Measurements from ENCODE around the gene GRAMD1A.
"Not testable (repeated sequence)": the region's sequence is repeated elsewhere in the genome, so short reads cannot be mapped to it uniquely, and the experiment has no call there.

The GRAMD1A gene

GRCh38 chr19:35021016-35021415, 20.9 kb downstream of the GRAMD1A start:
- DNase-seq = no peak

DNA sequence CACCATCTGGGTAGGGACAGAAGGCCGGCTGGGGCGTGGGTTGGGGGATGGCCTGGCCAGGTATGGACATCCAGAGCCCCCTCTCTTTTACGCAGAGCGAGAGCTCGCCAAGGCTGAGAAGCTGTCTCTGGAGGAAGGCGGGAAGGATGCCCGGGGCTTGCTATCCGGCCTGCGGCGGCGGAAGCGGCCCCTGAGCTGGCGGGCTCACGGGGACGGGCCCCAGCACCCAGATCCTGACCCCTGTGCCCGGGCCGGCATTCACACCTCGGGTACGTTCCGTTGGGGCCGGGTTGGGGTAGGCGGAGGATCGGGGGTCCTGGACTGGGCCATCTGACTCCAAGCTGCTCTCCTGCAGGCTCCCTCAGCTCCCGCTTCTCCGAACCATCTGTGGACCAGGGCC, 21.5 kb downstream of the GRAMD1A start:
- no peak for DNase-seq

DNA sequence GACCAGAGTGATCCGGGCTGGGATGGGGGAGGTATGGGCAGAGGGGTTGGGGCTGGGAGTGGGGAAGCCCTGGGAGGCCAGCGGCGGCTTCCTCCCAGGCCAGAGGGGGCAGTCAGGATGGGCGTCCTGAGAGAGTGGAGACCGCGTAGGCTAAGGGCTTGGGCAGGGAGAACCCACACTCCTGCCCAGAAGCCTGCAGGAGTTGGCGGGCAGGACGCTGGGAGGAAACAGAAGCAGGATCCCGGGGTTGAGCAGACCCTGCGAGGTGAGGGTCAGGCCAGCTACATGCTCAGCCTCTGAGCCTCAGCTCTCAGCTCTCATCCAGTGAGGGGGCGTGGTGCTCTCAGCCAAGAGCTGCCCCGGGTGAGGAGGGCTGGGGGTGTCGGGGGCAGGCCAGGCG, 22.3 kb downstream of the GRAMD1A start:
- no peak for DNase-seq

- DNase-seq = no peak
Measured at GRCh38 chr19:35023428-35023827, 23.3 kb downstream of the GRAMD1A start.

- no peak for DNase-seq
Measured at GRCh38 chr19:35024095-35024494, 24.0 kb downstream of the GRAMD1A start.

- no peak for DNase-seq
Measured at GRCh38 chr19:35025969-35026368, 25.8 kb downstream of the GRAMD1A start.

GRCh38 chr19:35026418-35026817, 26.3 kb downstream of the GRAMD1A start:
- no peak for DNase-seq

- no peak for DNase-seq
Measured at GRCh38 chr19:35027009-35027408, 26.9 kb downstream of the GRAMD1A start.

- DNase-seq = no peak
Measured at GRCh38 chr19:35027851-35028599, 27.9 kb downstream of the GRAMD1A start.

DNA sequence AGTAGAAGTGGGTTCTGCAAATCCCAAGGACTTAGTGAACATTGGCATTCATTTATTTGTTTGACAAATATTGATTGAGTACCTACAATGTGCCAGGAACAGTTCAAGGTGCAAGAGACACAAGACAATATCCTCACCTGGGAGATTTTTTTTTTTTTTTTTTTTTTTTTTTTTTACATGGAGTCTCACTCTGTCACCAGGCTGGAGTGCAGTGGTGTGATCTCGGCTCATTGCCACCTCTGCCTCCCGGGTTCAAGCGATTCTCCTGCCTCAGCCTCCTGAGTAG, 28.4 kb downstream of the GRAMD1A start:
- DNase-seq = not testable (repeated sequence)

GRCh38 chr19:35029275-35029736, 29.2 kb downstream of the GRAMD1A start:
- not testable (repeated sequence) for DNase-seq

- no peak for DNase-seq
Measured at GRCh38 chr19:35029737-35030256, 29.7 kb downstream of the GRAMD1A start.

GRCh38 chr19:35030257-35031071, 30.3 kb downstream of the GRAMD1A start, which contains the start of gene SCN1B:
TSS of gene SCN1B (plus strand) at chr19:35030470. CDS start at chr19:35030821, 351 bp downstream.
- no peak for DNase-seq

- DNase-seq = no peak
Measured at GRCh38 chr19:35031072-35031881, 31.2 kb downstream of the GRAMD1A start.

GRCh38 chr19:35032356-35032865, 32.3 kb downstream of the GRAMD1A start:
- no peak for DNase-seq

- DNase-seq = no peak
Measured at GRCh38 chr19:35033067-35034004, 33.2 kb downstream of the GRAMD1A start.

- no peak for DNase-seq
Measured at GRCh38 chr19:35034005-35034502, 33.9 kb downstream of the GRAMD1A start.

- no peak for DNase-seq
Measured at GRCh38 chr19:35034588-35035382, 34.7 kb downstream of the GRAMD1A start.

- no peak for DNase-seq
Measured at GRCh38 chr19:35037716-35038622, 37.8 kb downstream of the GRAMD1A start.

Data from cortex of kidney (tissue), 1 donor.